CMK (cell line): ENCODE data around the gene ARL10.

Experiments used
- DNase-seq: peaks from one replicate; pipeline ENCODE4 v3.0.0-alpha.2; 2010; ENCODE audit warnings: low read depth

ARL10 gene

GRCh38 chr5:176365351-176366231, at the start of gene ARL10:
TSS of gene ARL10 (plus strand) at chr5:176365487. CDS start at chr5:176365564, 77 bp downstream.
- DNase-seq: no peak

GRCh38 chr5:176317534-176318374, 47.5 kb upstream of the ARL10 start:
- DNase-seq: no peak

- no peak for DNase-seq
These were observed 45.3 kb upstream of the ARL10 start for GRCh38 chr5:176319827-176320554.

GRCh38 chr5:176320577-176320976, 44.7 kb upstream of the ARL10 start:
- no peak for DNase-seq

GRCh38 chr5:176334031-176334770, 31.1 kb upstream of the ARL10 start:
- DNase-seq: no peak

GRCh38 chr5:176337913-176338312, 27.4 kb upstream of the ARL10 start:
- no peak for DNase-seq

- DNase-seq: no peak
These were observed 26.0 kb upstream of the ARL10 start for GRCh38 chr5:176339304-176339703.

- no peak for DNase-seq
These were observed 23.7 kb upstream of the ARL10 start for GRCh38 chr5:176341325-176342157.

- DNase-seq: no peak
These were observed 23.2 kb upstream of the ARL10 start for GRCh38 chr5:176342158-176342483.

- no peak for DNase-seq
These were observed 22.4 kb upstream of the ARL10 start for GRCh38 chr5:176342766-176343458.

- no peak for DNase-seq
These were observed 14.9 kb upstream of the ARL10 start for GRCh38 chr5:176350416-176350815.

- DNase-seq: no peak
These were observed 13.0 kb upstream of the ARL10 start for GRCh38 chr5:176352116-176352878.

GRCh38 chr5:176353533-176353932, 11.8 kb upstream of the ARL10 start:
- no peak for DNase-seq

- no peak for DNase-seq
These were observed 9.7 kb upstream of the ARL10 start for GRCh38 chr5:176355400-176356178.

GRCh38 chr5:176356179-176356566, 9.1 kb upstream of the ARL10 start:
- DNase-seq: no peak

GRCh38 chr5:176359658-176360057, 5.6 kb upstream of the ARL10 start:
- DNase-seq: no peak

- no peak for DNase-seq
These were observed 4.3 kb upstream of the ARL10 start for GRCh38 chr5:176360894-176361436.
